MCF 10A (cell line): ENCODE measurements around the gene SLAMF1. TPM values are rescaled to one million over a fixed set of nuclear protein-coding genes. Genes with fewer than 3 reads are reported as not detected.

ENCODE experiments used
- BruUV-seq: library from RNA; stranded (reverse); fragments of 400-500 nt; replicated peaks from 2 replicates; lab custom pipeline; 2021; lab: Mats Ljungman, UMichigan
- CTCF ChIA-PET: fragments of 300-600 bp; sonication (Branson Sonifier 250); formaldehyde crosslinking; extraction: SDS; loops from one replicate; lab custom pipeline; 2021; ENCODE audit warnings: antibody characterized with exemption, inconsistent platforms; lab: Yijun Ruan, JAX
- POLR2A ChIA-PET: fragments of 300-600, 350-650 bp; sonication (Branson Sonifier 250); formaldehyde crosslinking; extraction: SDS; loops from one replicate; lab custom pipeline; 2020; ENCODE audit warnings: antibody characterized with exemption, inconsistent platforms; lab: Yijun Ruan, JAX
- DNase-seq: peaks from one replicate; pipeline ENCODE4 v3.0.0-alpha.2; 2018; ENCODE audit not compliant: unreplicated experiment
- H3K27ac Mint-ChIP-seq: one replicate; pipeline ENCODE4 v1.8.0; 2022; ENCODE audit warnings: mild to moderate bottlenecking, low read depth, mixed read lengths; ENCODE audit not compliant: unreplicated experiment
- H3K27me3 Mint-ChIP-seq: one replicate; pipeline ENCODE4 v1.8.0; 2022; ENCODE audit warnings: mixed read lengths; ENCODE audit not compliant: insufficient read depth, unreplicated experiment
- H3K36me3 Mint-ChIP-seq: one replicate; pipeline ENCODE4 v1.8.0; 2022; ENCODE audit warnings: mild to moderate bottlenecking, moderate library complexity, mixed read lengths; ENCODE audit not compliant: insufficient read depth, unreplicated experiment
- H3K4me1 Mint-ChIP-seq: one replicate; pipeline ENCODE4 v1.8.0; 2022; ENCODE audit warnings: mixed read lengths; ENCODE audit not compliant: insufficient read depth, unreplicated experiment
- H3K4me3 Mint-ChIP-seq: one replicate; pipeline ENCODE4 v1.8.0; 2022; ENCODE audit warnings: mild to moderate bottlenecking, moderate library complexity, mixed read lengths; ENCODE audit not compliant: unreplicated experiment
- H3K9me3 Mint-ChIP-seq: one replicate; pipeline ENCODE4 v1.8.0; 2022; ENCODE audit warnings: mixed read lengths; ENCODE audit not compliant: unreplicated experiment
- CTCF ChIP-seq: fragments of 200-600 bp; IDR thresholded peaks from one replicate; pipeline ENCODE4 v1.8.0; 2022; ENCODE audit warnings: antibody characterized with exemption, mild to moderate bottlenecking; ENCODE audit not compliant: unreplicated experiment
- intact Hi-C: fragments of 100-400 bp; cut with micrococcal nuclease; formaldehyde crosslinking; loops from 2 replicates; pipeline ENCODE4 v1.14.1; 2022
- total RNA-seq: library from RNA; stranded (reverse); gene quantifications from 2 replicates; pipeline ENCODE4 v1.2.3, GENCODE V29; 2022

The SLAMF1 gene
- total RNA-seq, 1 experiment from 2014 or later: not detected

DNA sequence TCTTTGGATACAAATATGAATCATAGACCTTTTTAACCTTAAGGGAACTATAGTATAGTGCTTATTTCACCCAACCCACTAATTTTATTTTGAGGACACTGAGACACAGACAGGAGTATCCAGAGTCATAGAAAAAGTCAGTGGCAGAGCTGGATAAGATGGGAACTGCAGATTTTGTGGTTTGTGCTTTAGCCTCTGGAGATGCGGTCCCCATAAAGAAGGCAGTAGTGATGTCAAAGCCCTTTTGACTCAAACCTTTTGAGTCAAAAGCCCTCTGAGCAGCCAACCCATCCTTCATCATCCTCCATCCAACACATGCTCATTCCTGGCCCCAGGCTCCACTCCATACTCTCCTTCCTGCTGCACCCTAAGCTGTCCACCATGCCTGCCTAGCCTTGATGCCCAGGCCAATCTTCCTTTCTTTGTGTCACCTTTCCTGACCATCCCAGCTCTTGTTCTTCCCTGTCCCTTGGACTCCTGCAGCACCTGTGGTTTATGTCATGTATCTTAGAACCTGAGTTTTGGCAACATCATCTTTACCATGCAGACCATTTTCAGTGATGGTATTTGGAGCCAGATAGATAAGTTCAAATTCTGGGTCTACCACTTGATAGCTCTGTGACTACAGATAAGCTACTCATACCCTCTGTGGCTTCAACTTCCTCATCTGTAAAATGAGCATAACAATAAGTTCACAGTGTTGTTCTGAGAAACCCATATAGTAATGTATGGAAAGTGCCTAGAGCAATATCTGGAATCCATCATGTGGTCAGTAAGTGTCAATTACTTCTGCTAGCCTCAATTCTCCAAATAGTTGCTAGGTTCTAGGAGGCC is 20.1 kb downstream of the SLAMF1 start:
- intact Hi-C loops: no loop called here
- no peak overlapping the region for H3K27ac Mint-ChIP-seq
- POLR2A ChIA-PET: interaction anchor here (0.6 kb wide), 1 partner anchor 1245 kb away, joined by 3 read pairs; no protein-coding TSS in a partner anchor

DNA sequence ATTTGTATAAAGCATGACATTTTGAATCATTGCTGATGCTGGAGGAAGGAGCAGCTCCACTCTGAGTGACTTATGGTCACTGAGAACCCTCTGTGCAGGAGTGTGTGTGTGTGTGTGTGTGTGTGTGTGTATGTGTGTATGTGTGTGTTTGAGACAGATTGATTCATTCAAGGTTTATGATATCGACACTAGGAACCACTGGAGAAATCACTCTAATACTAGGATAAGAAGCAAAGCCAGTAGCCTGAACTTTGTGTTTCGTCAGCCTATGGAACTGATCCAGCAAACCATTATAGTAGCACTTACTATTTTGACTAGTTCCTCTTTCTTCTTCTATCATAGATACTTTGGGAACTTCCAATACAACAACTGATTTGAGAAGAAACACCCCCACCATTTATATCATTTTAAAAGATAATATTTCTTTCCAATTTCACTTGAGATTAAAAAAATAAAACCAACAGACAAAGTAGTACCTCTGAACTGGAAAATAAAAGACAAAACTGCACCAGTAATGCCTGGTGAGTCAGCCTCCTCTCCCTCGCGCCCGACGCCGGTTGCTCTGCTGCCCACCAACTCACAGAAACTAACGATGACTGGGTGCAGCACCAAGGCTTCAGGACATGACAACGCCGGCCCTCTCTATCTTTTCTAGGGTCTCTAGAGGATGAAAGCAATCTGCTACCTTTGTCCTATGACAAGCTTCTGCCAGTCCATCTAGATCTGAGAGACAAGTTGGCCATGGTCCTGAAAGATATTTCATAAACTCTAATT is 20.9 kb downstream of the SLAMF1 start:
- Mint-ChIP-seq H3K9me3 (no peaks in the 10 kb centered on the region), H3K36me3 (no peaks in the 10 kb centered on the region), H3K4me3 (no peak overlapping the region), H3K27me3 (peaks cover 46% of the 10 kb centered on the region), H3K27ac (no peak overlapping the region), H3K4me1 (no peaks in the 10 kb centered on the region)
- no peak for DNase-seq
- no peak for TF ChIP-seq CTCF
- ChIA-PET POLR2A (no interaction called here), CTCF (interaction anchor here (0.6 to 2.7 kb wide), 5 partner anchors 49 to 387 kb away, joined by 3 to 7 read pairs (median 5); no protein-coding TSS in a partner anchor)
- no TSS peak for BruUV-seq
- intact Hi-C loops: no loop called here

More for the DNA sequence above, 20.1 kb downstream of the SLAMF1 start:
- Mint-ChIP-seq H3K9me3 (no peaks in the 10 kb centered on the region), H3K4me1 (no peaks in the 10 kb centered on the region), H3K36me3 (no peaks in the 10 kb centered on the region), H3K4me3 (no peak overlapping the region), H3K27me3 (peaks cover 39% of the 10 kb centered on the region)
- CTCF ChIA-PET: interaction anchor here (0.6 to 2.7 kb wide), 4 partner anchors 8 to 388 kb away, joined by 3 to 7 read pairs (median 3); no protein-coding TSS in a partner anchor
- no peak for TF ChIP-seq CTCF
- DNase-seq: no peak
- no TSS peak for BruUV-seq

DNA sequence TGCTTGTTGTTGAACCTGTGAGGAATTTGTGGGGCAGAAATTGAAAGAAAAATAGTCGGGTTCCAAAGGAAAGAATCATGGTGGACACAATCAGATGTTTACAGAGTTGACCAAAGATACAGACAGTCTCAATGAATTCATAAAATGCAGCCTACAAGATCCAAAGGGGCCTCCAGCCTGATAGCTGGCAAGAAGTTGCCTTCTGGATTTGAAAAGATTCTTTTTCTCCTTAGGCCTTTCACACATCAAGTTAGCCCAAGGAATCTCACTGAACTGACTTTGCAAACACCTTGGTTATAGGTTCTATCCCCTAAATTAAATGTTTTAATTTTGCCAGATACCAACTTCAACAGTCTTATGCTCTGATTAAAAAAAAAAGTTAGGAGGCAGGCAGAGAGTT is 21.5 kb downstream of the SLAMF1 start:
- intact Hi-C loops: no loop called here
- TF ChIP-seq CTCF: no peak
- CTCF ChIA-PET: interaction anchor here (0.6 to 2.2 kb wide), 3 partner anchors 50 to 368 kb away, joined by 3 to 6 read pairs (median 5); no protein-coding TSS in a partner anchor
- Mint-ChIP-seq H3K9me3 (no peaks in the 10 kb centered on the region), H3K36me3 (no peaks in the 10 kb centered on the region), H3K27ac (no peak overlapping the region), H3K27me3 (peaks cover 46% of the 10 kb centered on the region), H3K4me3 (no peak overlapping the region), H3K4me1 (no peaks in the 10 kb centered on the region)
- no TSS peak for BruUV-seq
- POLR2A ChIA-PET: no interaction called here
- no peak for DNase-seq

DNA sequence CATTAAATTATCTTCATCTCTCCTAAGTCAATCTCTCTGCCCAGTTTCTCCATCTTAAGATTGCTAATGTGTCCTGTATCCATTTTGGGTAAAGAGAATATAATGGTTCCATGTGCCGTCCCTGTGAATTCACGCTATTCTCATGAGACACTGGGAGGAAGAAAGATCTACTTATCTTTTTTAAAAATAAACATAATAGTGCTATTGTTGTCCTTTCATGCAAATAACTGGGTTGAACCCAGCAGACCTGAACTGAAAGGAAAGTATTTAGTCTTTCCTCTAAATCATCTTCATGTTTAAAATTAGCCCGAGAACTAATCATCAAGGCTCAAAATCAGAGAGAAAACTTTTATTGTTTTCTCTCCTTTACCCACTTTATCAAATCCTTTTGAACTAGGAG is 22.4 kb downstream of the SLAMF1 start:
- no TSS peak for BruUV-seq
- CTCF ChIA-PET: interaction anchor here (0.6 to 2.2 kb wide), 3 partner anchors 51 to 577 kb away, joined by 3 to 6 read pairs (median 3); no protein-coding TSS in a partner anchor
- H3K27me3 Mint-ChIP-seq: peaks cover 46% of the 10 kb centered on the region
- no peaks in the 10 kb centered on the region for H3K4me1 Mint-ChIP-seq
- no peak overlapping the region for H3K4me3 Mint-ChIP-seq
- POLR2A ChIA-PET: interaction anchor here (0.6 kb wide), 1 partner anchor 44 kb away, joined by 3 read pairs; no protein-coding TSS in a partner anchor
- DNase-seq: no peak
- H3K36me3 Mint-ChIP-seq: no peaks in the 10 kb centered on the region
- H3K27ac Mint-ChIP-seq: no peak overlapping the region
- H3K9me3 Mint-ChIP-seq: peaks cover under 1% of the 10 kb centered on the region
- no peak for TF ChIP-seq CTCF
- intact Hi-C loops: no loop called here
